ENCODE results near the gene SAP30BP.
A peak's percentile ranks its signal among the peaks of the same experiment; 100 is the strongest.

The SAP30BP gene

DNA sequence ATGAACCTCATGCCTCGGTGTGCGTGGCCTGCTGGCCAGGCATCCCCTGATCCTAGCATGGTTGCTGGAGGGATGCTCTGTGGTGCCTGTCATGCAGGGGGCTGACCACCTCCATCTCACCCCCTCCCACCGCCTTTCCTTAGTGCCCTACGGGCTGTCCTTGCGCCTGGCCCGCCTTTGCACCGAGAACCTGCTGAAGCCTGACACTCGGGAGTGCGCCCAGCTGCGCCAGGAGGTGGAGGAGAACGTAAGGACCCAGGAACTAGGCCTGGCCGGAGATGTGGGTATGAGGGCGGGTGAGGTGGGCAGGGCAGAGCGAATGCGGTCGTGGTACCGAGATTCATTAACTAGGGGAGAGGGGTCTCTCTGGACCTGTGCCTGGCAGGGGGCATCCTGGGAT lies 73.1 kb downstream of the SAP30BP start:
- no peak for TF ChIP-seq CTCF (IDR thresholded peaks at IDR 0.05; ENCODE audit: low read depth, low read length)
- no peak overlapping the region for H3K4me3 ChIP-seq (ENCODE audit: low read depth, low read length)
- no peak for DNase-seq (ENCODE audit: low read depth, low spot score)
- in situ Hi-C loops (cut with HindIII; ENCODE audit: low sequenced_read_pairs), result no loop called here

- no peak for TF ChIP-seq CTCF (IDR thresholded peaks at IDR 0.05; ENCODE audit: low read depth, low read length)
- no peak for DNase-seq (ENCODE audit: low read depth, low spot score)
- H3K4me3 ChIP-seq (ENCODE audit: low read depth, low read length), result no peak overlapping the region
- in situ Hi-C loops (cut with HindIII; ENCODE audit: low sequenced_read_pairs), result no loop called here
These were observed 73.5 kb downstream of the SAP30BP start for GRCh38 chr17:75740631-75741077.

DNA sequence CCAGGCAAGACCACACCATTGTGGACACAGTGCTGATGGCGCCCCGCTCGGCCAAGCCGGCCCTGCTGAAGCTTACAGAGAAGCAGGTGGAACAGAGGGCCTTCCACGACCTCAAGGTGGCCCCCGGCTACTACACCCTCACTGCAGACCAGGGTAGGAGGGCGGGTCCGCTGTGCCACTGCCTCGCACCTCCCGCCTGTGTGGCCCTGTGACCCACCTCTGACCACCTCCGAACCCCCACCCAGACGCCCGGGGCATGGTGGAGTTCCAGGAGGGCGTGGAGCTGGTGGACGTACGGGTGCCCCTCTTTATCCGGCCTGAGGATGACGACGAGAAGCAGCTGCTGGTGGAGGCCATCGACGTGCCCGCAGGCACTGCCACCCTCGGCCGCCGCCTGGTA lies 75.2 kb downstream of the SAP30BP start:
- DNase-seq (ENCODE audit: low read depth, low spot score), result no peak
- in situ Hi-C loops (cut with HindIII; ENCODE audit: low sequenced_read_pairs), result no loop called here

DNA sequence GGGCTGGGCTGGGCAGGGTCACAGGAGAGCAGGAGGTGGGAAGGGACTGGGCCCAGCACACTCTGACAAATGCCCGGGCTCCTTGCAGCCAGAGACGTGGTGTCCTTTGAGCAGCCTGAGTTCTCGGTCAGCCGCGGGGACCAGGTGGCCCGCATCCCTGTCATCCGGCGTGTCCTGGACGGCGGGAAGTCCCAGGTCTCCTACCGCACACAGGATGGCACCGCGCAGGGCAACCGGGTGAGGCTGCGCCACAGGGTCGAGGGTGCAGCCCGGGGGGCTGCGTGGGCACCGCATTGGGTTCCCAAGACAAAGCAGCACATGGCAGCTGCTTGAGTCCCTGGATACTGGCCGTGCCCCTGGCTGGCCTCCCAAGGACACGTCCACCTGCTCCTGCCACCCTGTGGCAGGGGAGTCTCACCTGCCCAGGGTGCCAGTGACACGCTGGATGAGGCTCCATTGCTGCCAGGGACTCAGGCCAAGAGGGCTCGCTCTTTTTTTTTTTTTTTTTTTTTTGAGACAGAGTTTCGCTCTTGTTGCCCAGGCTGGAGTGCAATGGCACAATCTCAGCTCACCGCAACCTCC lies 76.6 kb downstream of the SAP30BP start:
- no peak for DNase-seq (ENCODE audit: low read depth, low spot score)
- in situ Hi-C loops (cut with HindIII; ENCODE audit: low sequenced_read_pairs), result no loop called here
- no peak for TF ChIP-seq CTCF (IDR thresholded peaks at IDR 0.05; ENCODE audit: low read depth, low read length)
- no peak overlapping the region for H3K4me3 ChIP-seq (ENCODE audit: low read depth, low read length)

More for the DNA sequence above, 75.2 kb downstream of the SAP30BP start:
- no peak overlapping the region for H3K4me3 ChIP-seq (ENCODE audit: low read depth, low read length)
- no peak for TF ChIP-seq CTCF (IDR thresholded peaks at IDR 0.05; ENCODE audit: low read depth, low read length)

- in situ Hi-C loops (cut with HindIII; ENCODE audit: low sequenced_read_pairs), result no loop called here
- H3K4me3 ChIP-seq (ENCODE audit: low read depth, low read length), result no peak overlapping the region
- TF ChIP-seq CTCF (IDR thresholded peaks at IDR 0.05; ENCODE audit: low read depth, low read length), result no peak
- DNase-seq (ENCODE audit: low read depth, low spot score), result no peak
These were observed 81.6 kb downstream of the SAP30BP start for GRCh38 chr17:75748706-75749105.

GRCh38 chr17:75749545-75750389 lies 82.6 kb downstream of the SAP30BP start:
- H3K4me3 ChIP-seq (ENCODE audit: low read depth, low read length), result no peak overlapping the region
- peak; percentile 62 for DNase-seq (ENCODE audit: low read depth, low spot score)
- in situ Hi-C loops (cut with HindIII; ENCODE audit: low sequenced_read_pairs), result no loop called here
- TF ChIP-seq CTCF (IDR thresholded peaks at IDR 0.05; ENCODE audit: low read depth, low read length), result peak; percentile 86
